Endothelial cell of umbilical vein (primary cell): ENCODE measurements around the gene FALEC. TPM values are rescaled to one million over a fixed set of nuclear protein-coding genes. Genes with fewer than 3 reads are reported as not detected.

Experiments used
- BruUV-seq: library from RNA; stranded (reverse); fragments of 400-500 nt; replicated peaks from 2 replicates; lab custom pipeline; 2021; lab: Mats Ljungman, UMichigan
- CTCF ChIA-PET: fragments of 300-600, 350-600 bp; sonication (Branson Sonifier 250); formaldehyde crosslinking; loops from one replicate; lab custom pipeline; 2021; ENCODE audit warnings: antibody characterized with exemption, inconsistent platforms; lab: Charles Lee
- POLR2A ChIA-PET: fragments of 300-600, 350-600 bp; sonication (Branson Sonifier 250); formaldehyde crosslinking; loops from one replicate; lab custom pipeline; 2021; ENCODE audit warnings: antibody characterized with exemption, inconsistent platforms; lab: Charles Lee
- DNase-seq: peaks from one replicate; pipeline ENCODE4 v3.0.0-alpha.2; 2011; ENCODE audit warnings: low read depth, low spot score
- FAIRE-seq: peaks from 2 replicates; lab custom pipeline; 2011; peaks lifted over from hg19 to GRCh38; lab: Jason Lieb, UNC
- H2AFZ ChIP-seq: 2 replicates; pipeline ENCODE4 v1.6.0; 2012; ENCODE audit warnings: low read depth, low read length, control low read depth, inconsistent platforms
- H3K27ac ChIP-seq: 2 replicates; pipeline ENCODE4 v1.5.1; 2011; ENCODE audit warnings: low read depth, mild to moderate bottlenecking, control low read depth, low read length, moderate library complexity; ENCODE audit not compliant: insufficient read depth
- H3K27me3 ChIP-seq, 2 experiments: 2 replicates each; pipeline versions ENCODE4 v1.6.0 to v1.6.1; 2011; ENCODE audit warnings: low read length in 2 of 2, mixed read lengths in 1 of 2; ENCODE audit not compliant: control insufficient read depth in 2 of 2, insufficient read depth in 2 of 2
- H3K36me3 ChIP-seq, 2 experiments: 2 replicates in 1 of 2; 3 replicates in 1 of 2; pipeline ENCODE4 v1.5.1; 2011; ENCODE audit warnings: low read length in 2 of 2, mild to moderate bottlenecking in 1 of 2, moderate library complexity in 1 of 2; ENCODE audit not compliant: control insufficient read depth in 2 of 2, insufficient read depth in 2 of 2; ENCODE audit errors: extremely low read depth in 1 of 2
- H3K4me1 ChIP-seq: 3 replicates; pipeline ENCODE4 v1.5.1; 2011; ENCODE audit warnings: mild to moderate bottlenecking, low read length; ENCODE audit not compliant: control insufficient read depth, insufficient read depth; ENCODE audit errors: extremely low read depth
- H3K4me2 ChIP-seq: 2 replicates; pipeline ENCODE4 v1.6.1; 2011; ENCODE audit warnings: low read length, control low read depth, mixed read lengths; ENCODE audit not compliant: insufficient read depth
- H3K4me3 ChIP-seq, 3 experiments: fragments of 200-600 bp in 1 of 3; sonication (generic), shearing (Covaris generic) in 1 of 3; replicated peaks in 1 of 3; 2 replicates each; pipeline ENCODE4 v1.5.1; 2011 to 2016; ENCODE audit warnings: control low read depth in 3 of 3, low read length in 3 of 3, mild to moderate bottlenecking in 2 of 3, inconsistent platforms in 1 of 3, low read depth in 1 of 3, moderate library complexity in 1 of 3; ENCODE audit not compliant: insufficient read depth in 1 of 3
- H3K79me2 ChIP-seq: 2 replicates; pipeline ENCODE4 v1.6.0; 2012; ENCODE audit warnings: low read length, inconsistent platforms; ENCODE audit not compliant: control insufficient read depth, insufficient read depth
- H3K9ac ChIP-seq: replicated peaks from 2 replicates; pipeline ENCODE3; 2011; ENCODE audit warnings: low read length, control low read depth; ENCODE audit not compliant: insufficient read depth; ENCODE audit errors: extremely low read depth
- H3K9me1 ChIP-seq: replicated peaks from 3 replicates; pipeline ENCODE4 v1.6.0; 2011; ENCODE audit warnings: mild to moderate bottlenecking, low read length; ENCODE audit not compliant: control insufficient read depth, insufficient read depth; ENCODE audit errors: extremely low read depth
- H3K9me3 ChIP-seq: replicated peaks from 2 replicates; pipeline ENCODE4 v1.5.1; 2012; ENCODE audit warnings: low read length, inconsistent platforms; ENCODE audit not compliant: control insufficient read depth, insufficient read depth
- H4K20me1 ChIP-seq: replicated peaks from 2 replicates; pipeline ENCODE3; 2011; ENCODE audit warnings: mild to moderate bottlenecking, low read length; ENCODE audit not compliant: control insufficient read depth, insufficient read depth; ENCODE audit errors: extremely low read depth
- CTCF ChIP-seq, 2 donors: IDR thresholded peaks; 1 replicate in 1 of 2; 2 replicates in 1 of 2; pipeline ENCODE4 v1.5.1; 2011; ENCODE audit warnings: low read length in 2 of 2, mild to moderate bottlenecking in 2 of 2, moderate library complexity in 2 of 2, control low read depth in 1 of 2, inconsistent platforms in 1 of 2, low read depth in 1 of 2; ENCODE audit not compliant: insufficient read depth in 1 of 2; ENCODE audit errors: extremely low read depth in 1 of 2
- EZH2 ChIP-seq: IDR thresholded peaks from 2 replicates; pipeline ENCODE4 v1.6.1; 2012; ENCODE audit warnings: borderline replicate concordance, low read depth, mild to moderate bottlenecking, moderate library complexity, low read length, inconsistent platforms; ENCODE audit not compliant: severe bottlenecking
- FOS ChIP-seq: IDR thresholded peaks from 2 replicates; pipeline ENCODE4 v1.6.1; 2011; ENCODE audit warnings: mild to moderate bottlenecking, low read length, moderate library complexity, borderline replicate concordance; ENCODE audit not compliant: insufficient read depth
- JUN ChIP-seq: IDR thresholded peaks from 2 replicates; pipeline ENCODE4 v1.6.1; 2011; ENCODE audit warnings: borderline replicate concordance, low read depth; ENCODE audit not compliant: insufficient read length, insufficient read depth
- MAX ChIP-seq: IDR thresholded peaks from 2 replicates; pipeline ENCODE4 v1.6.1; 2011; ENCODE audit not compliant: insufficient read depth, insufficient read length
- MYC ChIP-seq: IDR thresholded peaks from one replicate; pipeline ENCODE4 v1.6.1; 2011; ENCODE audit warnings: mild to moderate bottlenecking, low read depth, low read length
- POLR2A ChIP-seq: IDR thresholded peaks from 2 replicates; pipeline ENCODE4 v1.6.1; 2012; ENCODE audit warnings: low read depth, mild to moderate bottlenecking, control low read depth, low read length
- POLR2AphosphoS5 ChIP-seq: IDR thresholded peaks from 2 replicates; pipeline ENCODE4 v1.6.1; 2012; ENCODE audit warnings: low read depth, mild to moderate bottlenecking, control low read depth, low read length, moderate library complexity; ENCODE audit not compliant: insufficient read depth
- dilution Hi-C: fragments of 300-500 bp; cut with MboI; formaldehyde crosslinking; loops from one replicate; pipeline ENCODE4 v1.15.0; 2019; ENCODE audit warnings: low sequenced_read_pairs; ENCODE audit not compliant: extremely low pct_ligation_motif_present
- intact Hi-C: fragments of 100-400 bp; cut with micrococcal nuclease; formaldehyde crosslinking; loops from one replicate; pipeline ENCODE4 v1.10.0; 2022
- microRNA-seq: library from miRNA; unstranded; fragments of <30 nt; microRNA quantifications from one replicate; pipeline ENCODE4 v1.2.0, GENCODE V29; 2021; ENCODE audit warnings: borderline number of aligned reads, borderline replicate concordance
- polyA plus RNA-seq, 4 experiments: library from polyadenylated mRNA; depleted of rRNA in 3 of 4; stranded (reverse) in 3 of 4; unstranded in 1 of 4; fragments of >200 nt; gene quantifications; 2 replicates each; pipeline versions ENCODE4 v1.2.1 to v1.2.3, GENCODE V29; 2011 to 2012; ENCODE audit warnings: missing spikeins in 1 of 4
- small RNA-seq: library from RNA; depleted of rRNA; stranded (forward); fragments of <200 nt; gene quantifications from one replicate; pipeline ENCODE3, GENCODE V24; 2012; ENCODE audit warnings: low replicate concordance, low read depth; ENCODE audit not compliant: insufficient read depth, insufficient read length
- total RNA-seq: library from RNA; stranded (reverse); gene quantifications from 2 replicates; pipeline ENCODE4 v1.2.3, GENCODE V29; 2021

FALEC gene
- total and polyA plus RNA-seq, 2 donors (not counting 3 experiments of a cell fraction or from before 2014, with no cell fraction given) = not detected

DNA sequence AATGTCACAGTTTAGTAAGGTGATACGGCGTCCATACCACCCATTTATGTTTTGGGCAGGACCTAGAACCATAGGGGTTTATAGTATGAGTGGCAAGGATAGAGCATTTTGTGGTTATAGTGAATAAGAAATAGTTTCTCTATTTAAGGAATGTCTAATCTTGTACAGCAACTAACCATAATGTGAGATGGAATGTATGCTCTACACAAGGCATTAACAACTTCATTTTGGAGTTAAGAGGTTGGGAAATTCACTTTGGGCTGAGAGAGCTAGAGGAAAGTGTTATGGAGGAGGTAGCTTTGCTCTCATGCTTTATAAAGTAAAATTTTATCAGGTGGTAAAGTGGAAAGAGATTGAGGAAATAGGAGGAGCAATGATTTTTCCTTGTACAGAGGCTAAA, 66.8 kb downstream of the FALEC start:
- dilution Hi-C loops (no loop called here), intact Hi-C loops (no loop called here)
- CTCF ChIA-PET = interaction anchor here (10.3 to 13.4 kb wide), 2 partner anchors 20 to 38 kb away, joined by 147 to 184 read pairs; no protein-coding TSS in a partner anchor
- H4K20me1 ChIP-seq = peaks cover 7% of the 10 kb centered on the region
- no peak overlapping the region for H2AFZ ChIP-seq
- H3K4me2 ChIP-seq = no peak overlapping the region
- no peak overlapping the region for H3K27ac ChIP-seq
- H3K27me3 ChIP-seq = no peaks in the 10 kb centered on the region
- peaks cover 27% of the 10 kb centered on the region for H3K79me2 ChIP-seq
- FAIRE-seq = no peak
- no peak overlapping the region for H3K4me3 ChIP-seq
- H3K9me3 ChIP-seq = no peaks in the 10 kb centered on the region
- POLR2A ChIA-PET = no interaction called here
- no peaks in the 10 kb centered on the region for H3K9me1 ChIP-seq
- no peak overlapping the region for H3K9ac ChIP-seq
- no peak for DNase-seq
- TF ChIP-seq POLR2AphosphoS5 (no peak), POLR2A (no peak), MYC (no peak), FOS (no peak), CTCF (IDR thresholded peaks at IDR 0.05; ENCODE audit: extremely low read depth in 1 of 2, insufficient read depth in 1 of 2, low read depth in 1 of 2, low read length in 2 of 2) (no peak), EZH2 (no peak), MAX (no peak), JUN (no peak)
- BruUV-seq = no TSS peak
- H3K4me1 ChIP-seq = peaks cover 6% of the 10 kb centered on the region
- H3K36me3 ChIP-seq = peaks cover 0 to 6% of the 10 kb centered on the region in 2 experiments

Small RNA genes lying within 50 kb of the gene (microRNA-seq; reads per million reads assigned to microRNA genes)
- gene MIR4257 = not detected
- not detected for gene MIR6878

Small RNA genes lying within 50 kb of the gene (small RNA-seq; reads per million reads assigned to genes)
- gene MIR4257 = not detected
- gene RN7SL473P = not detected
- not detected for gene RN7SL600P

Other genes starting within 250 kb of the FALEC start
- 157 and 165 TPM in 2 replicates for gene APH1A, start 246.7 kb upstream of the FALEC start, total RNA-seq
- gene APH1A, start 246.7 kb upstream of the FALEC start, polyA plus RNA-seq = 325 and 344 TPM in 2 replicates
- gene C1orf54, start 243.0 kb upstream of the FALEC start, total RNA-seq = 30.4 and 35.5 TPM in 2 replicates
- 52.6 and 66.9 TPM in 2 replicates for gene C1orf54, start 243.0 kb upstream of the FALEC start, polyA plus RNA-seq
- 1.0 and 2.4 TPM in 2 replicates for gene CIART, start 233.2 kb upstream of the FALEC start, total RNA-seq
- gene CIART, start 233.2 kb upstream of the FALEC start, polyA plus RNA-seq = 4.2 and 4.3 TPM in 2 replicates
- gene MRPS21, start 221.9 kb upstream of the FALEC start, total RNA-seq = 73.0 and 76.7 TPM in 2 replicates
- 54.8 and 63.1 TPM in 2 replicates for gene MRPS21, start 221.9 kb upstream of the FALEC start, polyA plus RNA-seq
- 66.8 and 79.3 TPM in 2 replicates for gene PRPF3, start 194.2 kb upstream of the FALEC start, total RNA-seq
- gene PRPF3, start 194.2 kb upstream of the FALEC start, polyA plus RNA-seq = 23.5 and 25.5 TPM in 2 replicates
- gene RPRD2, start 151.6 kb upstream of the FALEC start, total RNA-seq = 23.9 and 24.5 TPM in 2 replicates
- 11.8 and 12.9 TPM in 2 replicates for gene RPRD2, start 151.6 kb upstream of the FALEC start, polyA plus RNA-seq
- gene TARS2, start 28.3 kb upstream of the FALEC start, total RNA-seq = 20.6 and 21.5 TPM in 2 replicates
- 17.9 and 22.0 TPM in 2 replicates for gene TARS2, start 28.3 kb upstream of the FALEC start, polyA plus RNA-seq
- 7.2 and 7.3 TPM in 2 replicates for gene ECM1, start 7.6 kb upstream of the FALEC start, total RNA-seq
- gene ECM1, start 7.6 kb upstream of the FALEC start, polyA plus RNA-seq = 16.6 and 20.5 TPM in 2 replicates
- 0.37 and 0.73 TPM in 2 replicates for gene ADAMTSL4, start 33.7 kb downstream of the FALEC start, total RNA-seq
- 0.96 and 1.0 TPM in 2 replicates for gene ADAMTSL4, start 33.7 kb downstream of the FALEC start, polyA plus RNA-seq
- gene MCL1, start 63.9 kb downstream of the FALEC start, total RNA-seq = 186 and 212 TPM in 2 replicates
- gene MCL1, start 63.9 kb downstream of the FALEC start, polyA plus RNA-seq = 63.9 and 87.3 TPM in 2 replicates
- 155 and 162 TPM in 2 replicates for gene ENSA, start 113.9 kb downstream of the FALEC start, total RNA-seq
- gene ENSA, start 113.9 kb downstream of the FALEC start, polyA plus RNA-seq = 30.5 and 32.4 TPM in 2 replicates
- gene GOLPH3L, start 181.4 kb downstream of the FALEC start, total RNA-seq = 33.2 and 34.9 TPM in 2 replicates
- 13.0 and 15.7 TPM in 2 replicates for gene GOLPH3L, start 181.4 kb downstream of the FALEC start, polyA plus RNA-seq
- gene HORMAD1, start 205.1 kb downstream of the FALEC start, total RNA-seq = not detected in 2 replicates
- gene HORMAD1, start 205.1 kb downstream of the FALEC start, polyA plus RNA-seq = not detected in 2 replicates